SK-N-SH (cell line): ENCODE measurements around the gene CAMK2D. TPM values are rescaled to one million over a fixed set of nuclear protein-coding genes. Genes with fewer than 3 reads are reported as not detected.

Source experiments
- CTCF ChIA-PET: fragments of 300-600, 350-600 bp; formaldehyde crosslinking; extraction: SDS; loops from one replicate; lab custom pipeline; 2021; lab: Yijun Ruan, JAX
- POLR2A ChIA-PET: fragments of 350-600 bp; sonication (Branson Sonifier 250); formaldehyde crosslinking; extraction: SDS; loops from one replicate; lab custom pipeline; 2020; ENCODE audit warnings: antibody characterized with exemption, inconsistent platforms; lab: Yijun Ruan, JAX
- DNase-seq: peaks from one replicate; pipeline ENCODE4 v3.0.0; 2012
- H2AFZ ChIP-seq: fragments of 200-600 bp; sonication (generic); 2 replicates; pipeline ENCODE4 v1.8.1; 2016; ENCODE audit warnings: antibody characterized with exemption, mild to moderate bottlenecking, low read depth
- H3F3A ChIP-seq: fragments of 200-600 bp; sonication (generic); replicated peaks from 2 replicates; pipeline ENCODE3; 2016; ENCODE audit warnings: antibody characterized with exemption, mild to moderate bottlenecking; ENCODE audit not compliant: insufficient read depth
- H3K27ac ChIP-seq, 2 experiments: fragments of 200-500 bp in 1 of 2; fragments of 200-600 bp in 1 of 2; sonication (Bioruptor generic) in 1 of 2; sonication (generic), shearing (Covaris generic) in 1 of 2; 2 replicates each; pipeline versions ENCODE4 v1.5.1 to v1.6.1; 2014 to 2016; ENCODE audit warnings: low read depth in 2 of 2, inconsistent platforms in 1 of 2, low read length in 1 of 2, mild to moderate bottlenecking in 1 of 2, mixed read lengths in 1 of 2
- H3K27me3 ChIP-seq: fragments of 200-600 bp; sonication (generic), shearing (Covaris generic); 2 replicates; pipeline ENCODE4 v1.6.1; 2016; ENCODE audit warnings: mixed run types; ENCODE audit not compliant: insufficient read depth
- H3K36me3 ChIP-seq, 2 experiments: fragments of 200-500 bp in 1 of 2; fragments of 200-600 bp in 1 of 2; sonication (Bioruptor generic) in 1 of 2; sonication (generic) in 1 of 2; replicated peaks in 1 of 2; 2 replicates each; pipeline versions ENCODE3 to v1.5.1; 2014 to 2016; ENCODE audit warnings: low read length in 1 of 2, mild to moderate bottlenecking in 1 of 2; ENCODE audit not compliant: insufficient read depth in 2 of 2, control insufficient read depth in 1 of 2
- H3K4me1 ChIP-seq, 2 experiments: fragments of 200-500 bp in 1 of 2; fragments of 200-600 bp in 1 of 2; sonication (Bioruptor generic) in 1 of 2; sonication (generic), shearing (Covaris generic) in 1 of 2; 2 replicates each; pipeline versions ENCODE4 v1.5.1 to v1.6.1; 2014 to 2016; ENCODE audit warnings: low read depth in 1 of 2, low read length in 1 of 2, mixed run types in 1 of 2; ENCODE audit not compliant: insufficient read depth in 2 of 2, control insufficient read depth in 1 of 2
- H3K4me2 ChIP-seq: fragments of 200-600 bp; sonication (generic), shearing (Covaris generic); 2 replicates; pipeline ENCODE4 v1.6.1; 2017; ENCODE audit warnings: mixed run types
- H3K4me3 ChIP-seq, 2 experiments: fragments of 200-500 bp in 1 of 2; fragments of 200-600 bp in 1 of 2; sonication (Bioruptor generic) in 1 of 2; sonication (generic), shearing (Covaris generic) in 1 of 2; 2 replicates each; pipeline versions ENCODE4 v1.5.1 to v1.8.1; 2014 to 2016; ENCODE audit warnings: low read depth in 2 of 2, inconsistent platforms in 1 of 2, low read length in 1 of 2, mild to moderate bottlenecking in 1 of 2, mixed read lengths in 1 of 2, moderate library complexity in 1 of 2
- H3K79me2 ChIP-seq: fragments of 200-600 bp; sonication (generic); 2 replicates; pipeline ENCODE4 v1.8.1; 2017; ENCODE audit warnings: mild to moderate bottlenecking; ENCODE audit not compliant: insufficient read depth
- H3K9ac ChIP-seq: fragments of 200-600 bp; sonication (generic); 2 replicates; pipeline ENCODE4 v1.6.1; 2017; ENCODE audit warnings: mixed run types
- H3K9me2 ChIP-seq: fragments of 200-600 bp; sonication (generic); 2 replicates; pipeline ENCODE4 v1.6.1; 2017; ENCODE audit warnings: mixed run types
- H3K9me3 ChIP-seq: fragments of 200-600 bp; sonication (generic); 2 replicates; pipeline ENCODE4 v1.6.1; 2017; ENCODE audit warnings: mixed run types, mild to moderate bottlenecking, moderate library complexity
- H4K20me1 ChIP-seq: fragments of 200-600 bp; sonication (generic); 2 replicates; pipeline ENCODE4 v1.6.1; 2017; ENCODE audit warnings: mild to moderate bottlenecking, mixed run types; ENCODE audit not compliant: insufficient read depth
- EZH2phosphoT487 ChIP-seq: fragments of 200-600 bp; sonication (generic); IDR thresholded peaks from 2 replicates; pipeline ENCODE4 v1.6.1; 2017; ENCODE audit warnings: low read depth, mixed run types, mild to moderate bottlenecking, antibody characterized with exemption, moderate library complexity, borderline replicate concordance
- FOXM1 ChIP-seq: IDR thresholded peaks from 2 replicates; pipeline ENCODE4 v1.4.0; 2012; ENCODE audit warnings: low read depth, mild to moderate bottlenecking
- MEF2A ChIP-seq: IDR thresholded peaks from 2 replicates; pipeline ENCODE4 v1.4.0; 2012; ENCODE audit warnings: low read depth, borderline replicate concordance
- MXI1 ChIP-seq: IDR thresholded peaks from 2 replicates; pipeline ENCODE4 v1.6.1; 2012; ENCODE audit warnings: mild to moderate bottlenecking, low read depth, low read length, improper control_type of control experiment
- NRF1 ChIP-seq: IDR thresholded peaks from 2 replicates; pipeline ENCODE4 v1.6.1; 2012; ENCODE audit warnings: low read depth, mild to moderate bottlenecking, low read length
- RCOR1 ChIP-seq: fragments of 150-350 bp; IDR thresholded peaks from 2 replicates; pipeline ENCODE4 v1.6.1; 2017; ENCODE audit warnings: antibody characterized with exemption, low read length
- RXRA ChIP-seq: IDR thresholded peaks from 2 replicates; pipeline ENCODE4 v1.4.0; 2012; ENCODE audit warnings: low read depth, mild to moderate bottlenecking, borderline replicate concordance
- SMC3 ChIP-seq: IDR thresholded peaks from 2 replicates; pipeline ENCODE4 v1.6.1; 2012; ENCODE audit warnings: low read depth, low read length, improper control_type of control experiment
- YY1 ChIP-seq: IDR thresholded peaks from 2 replicates; pipeline ENCODE4 v1.4.0; 2012; ENCODE audit warnings: low read depth, mild to moderate bottlenecking
- WGBS: methylation state at CpG from one replicate; pipeline ENCODE4 v1.1.6; 2017; ENCODE audit warnings: low lambda C conversion rate; 5-methylcytosine and 5-hydroxymethylcytosine counted together
- polyA plus RNA-seq, 3 experiments: library from polyadenylated mRNA; depleted of rRNA; stranded (reverse); fragments of >200 nt; gene quantifications; 2 replicates each; pipeline ENCODE4 v1.2.3, GENCODE V29; 2012
- TF ChIP-seq, protein P1 (sequence below): IDR thresholded peaks from 2 replicates; pipeline ENCODE4 v1.4.0; 2012; ENCODE audit warnings: low read depth, borderline replicate concordance
- TF ChIP-seq, protein P2 (sequence below): fragments of 200-600 bp; sonication (generic); IDR thresholded peaks from 2 replicates; pipeline ENCODE4 v1.6.1; 2017; ENCODE audit warnings: antibody characterized with exemption, mild to moderate bottlenecking, moderate library complexity
- TF ChIP-seq, protein P3 (sequence below): fragments of 150-350 bp; IDR thresholded peaks from 2 replicates; pipeline ENCODE4 v1.6.1; 2017; ENCODE audit warnings: antibody characterized with exemption, low read length, low read depth, borderline replicate concordance

The CAMK2D gene
- polyA plus RNA-seq, 1 of the 3 experiments (the other 2 are of a cell fraction): 17.0 TPM

DNA sequence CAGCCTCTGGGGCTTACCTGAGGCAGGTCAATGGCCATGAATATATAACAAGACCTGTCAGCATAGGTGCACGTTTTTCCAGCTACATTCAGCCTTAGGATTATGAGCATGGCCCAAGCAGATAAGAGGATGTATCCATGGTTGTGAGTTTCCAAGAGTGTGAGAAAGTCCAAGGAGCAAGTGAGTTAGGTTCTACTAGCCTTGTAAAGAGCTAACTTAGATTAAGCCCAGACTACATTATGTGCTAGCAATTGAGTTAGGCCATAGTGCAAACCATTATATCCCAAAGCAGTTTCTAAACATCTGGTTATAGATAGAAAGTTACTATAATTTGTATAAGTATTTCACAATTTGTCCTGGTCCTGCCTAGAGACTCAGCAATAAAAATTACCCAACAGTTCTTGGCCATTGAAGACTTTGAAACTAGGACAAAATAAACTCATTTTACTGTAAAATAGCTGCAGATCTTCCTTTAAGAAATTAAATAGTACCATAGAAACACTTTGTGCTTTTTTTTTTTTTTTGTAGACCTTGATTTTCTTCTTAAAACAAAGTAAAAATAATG is 312.0 kb downstream of the CAMK2D start:
- no peak overlapping the region for H3K27ac ChIP-seq
- no peaks in the 10 kb centered on the region for H3K9me2 ChIP-seq
- H3K79me2 ChIP-seq: no peaks in the 10 kb centered on the region
- peaks cover 28% of the 10 kb centered on the region for H3F3A ChIP-seq
- POLR2A ChIA-PET: no interaction called here
- no peak overlapping the region for H2AFZ ChIP-seq
- no peaks in the 10 kb centered on the region for H3K27me3 ChIP-seq
- TF ChIP-seq EZH2phosphoT487 (no peak), FOXM1 (no peak), RCOR1 (no peak), MEF2A (no peak), MXI1 (no peak)
- TF ChIP-seq, protein P1, sequence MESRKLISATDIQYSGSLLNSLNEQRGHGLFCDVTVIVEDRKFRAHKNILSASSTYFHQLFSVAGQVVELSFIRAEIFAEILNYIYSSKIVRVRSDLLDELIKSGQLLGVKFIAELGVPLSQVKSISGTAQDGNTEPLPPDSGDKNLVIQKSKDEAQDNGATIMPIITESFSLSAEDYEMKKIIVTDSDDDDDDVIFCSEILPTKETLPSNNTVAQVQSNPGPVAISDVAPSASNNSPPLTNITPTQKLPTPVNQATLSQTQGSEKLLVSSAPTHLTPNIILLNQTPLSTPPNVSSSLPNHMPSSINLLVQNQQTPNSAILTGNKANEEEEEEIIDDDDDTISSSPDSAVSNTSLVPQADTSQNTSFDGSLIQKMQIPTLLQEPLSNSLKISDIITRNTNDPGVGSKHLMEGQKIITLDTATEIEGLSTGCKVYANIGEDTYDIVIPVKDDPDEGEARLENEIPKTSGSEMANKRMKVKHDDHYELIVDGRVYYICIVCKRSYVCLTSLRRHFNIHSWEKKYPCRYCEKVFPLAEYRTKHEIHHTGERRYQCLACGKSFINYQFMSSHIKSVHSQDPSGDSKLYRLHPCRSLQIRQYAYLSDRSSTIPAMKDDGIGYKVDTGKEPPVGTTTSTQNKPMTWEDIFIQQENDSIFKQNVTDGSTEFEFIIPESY: no peak
- TF ChIP-seq, protein P2, sequence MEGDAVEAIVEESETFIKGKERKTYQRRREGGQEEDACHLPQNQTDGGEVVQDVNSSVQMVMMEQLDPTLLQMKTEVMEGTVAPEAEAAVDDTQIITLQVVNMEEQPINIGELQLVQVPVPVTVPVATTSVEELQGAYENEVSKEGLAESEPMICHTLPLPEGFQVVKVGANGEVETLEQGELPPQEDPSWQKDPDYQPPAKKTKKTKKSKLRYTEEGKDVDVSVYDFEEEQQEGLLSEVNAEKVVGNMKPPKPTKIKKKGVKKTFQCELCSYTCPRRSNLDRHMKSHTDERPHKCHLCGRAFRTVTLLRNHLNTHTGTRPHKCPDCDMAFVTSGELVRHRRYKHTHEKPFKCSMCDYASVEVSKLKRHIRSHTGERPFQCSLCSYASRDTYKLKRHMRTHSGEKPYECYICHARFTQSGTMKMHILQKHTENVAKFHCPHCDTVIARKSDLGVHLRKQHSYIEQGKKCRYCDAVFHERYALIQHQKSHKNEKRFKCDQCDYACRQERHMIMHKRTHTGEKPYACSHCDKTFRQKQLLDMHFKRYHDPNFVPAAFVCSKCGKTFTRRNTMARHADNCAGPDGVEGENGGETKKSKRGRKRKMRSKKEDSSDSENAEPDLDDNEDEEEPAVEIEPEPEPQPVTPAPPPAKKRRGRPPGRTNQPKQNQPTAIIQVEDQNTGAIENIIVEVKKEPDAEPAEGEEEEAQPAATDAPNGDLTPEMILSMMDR: no peak
- TF ChIP-seq, all 33 proteins: peak for 0
- Histone ChIP-seq H4K20me1 (no peaks in the 10 kb centered on the region), H3K4me3 (no peak overlapping the region), H3K4me1 (peaks cover 0 to 36% of the 10 kb centered on the region in 2 experiments; a peak in 2 of 4 replicates), H3K36me3 (peaks cover 6 to 28% of the 10 kb centered on the region in 2 experiments), H3K4me2 (no peak overlapping the region), H3K9me3 (no peaks in the 10 kb centered on the region), H3K9ac (no peak overlapping the region)
- no peak for DNase-seq
- CTCF ChIA-PET: interaction anchor here (1.2 kb wide), 1 partner anchor 61 kb away, joined by 3 read pairs; no protein-coding TSS in a partner anchor
- 86% methylated on average over 1 of the region's 1 CpG for WGBS

DNA sequence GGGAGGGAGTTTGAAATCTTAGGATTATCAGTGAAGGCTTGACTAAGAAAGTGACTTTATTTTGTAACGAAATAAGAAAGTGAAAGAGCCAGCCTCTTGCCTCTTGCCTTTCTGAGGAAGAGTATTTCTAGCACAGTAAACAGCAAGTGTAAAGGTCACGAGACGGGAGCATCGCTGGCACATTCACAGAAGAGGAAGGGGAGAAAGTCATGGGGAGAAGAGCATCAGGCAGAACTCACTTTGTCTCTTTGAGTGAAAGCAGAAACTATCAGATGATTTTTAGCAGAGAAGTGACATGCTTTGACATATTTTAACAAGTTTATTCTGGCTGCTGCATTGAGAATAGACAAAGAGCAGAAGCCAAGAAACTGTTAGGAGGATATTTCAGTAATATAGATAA is 313.8 kb downstream of the CAMK2D start:
- TF ChIP-seq RXRA (no peak), SMC3 (no peak), YY1 (no peak), NRF1 (no peak)
- TF ChIP-seq, protein P3, sequence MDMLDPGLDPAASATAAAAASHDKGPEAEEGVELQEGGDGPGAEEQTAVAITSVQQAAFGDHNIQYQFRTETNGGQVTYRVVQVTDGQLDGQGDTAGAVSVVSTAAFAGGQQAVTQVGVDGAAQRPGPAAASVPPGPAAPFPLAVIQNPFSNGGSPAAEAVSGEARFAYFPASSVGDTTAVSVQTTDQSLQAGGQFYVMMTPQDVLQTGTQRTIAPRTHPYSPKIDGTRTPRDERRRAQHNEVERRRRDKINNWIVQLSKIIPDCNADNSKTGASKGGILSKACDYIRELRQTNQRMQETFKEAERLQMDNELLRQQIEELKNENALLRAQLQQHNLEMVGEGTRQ: no peak
- TF ChIP-seq, protein P1: no peak
- H3K79me2 ChIP-seq: no peaks in the 10 kb centered on the region
- peaks cover 36% of the 10 kb centered on the region for H3F3A ChIP-seq
- H3K9me2 ChIP-seq: no peaks in the 10 kb centered on the region
- WGBS: 100% methylated on average over 4 of the region's 4 CpGs
- H3K9ac ChIP-seq: no peak overlapping the region
- ChIA-PET CTCF (no interaction called here), POLR2A (no interaction called here)
- no peaks in the 10 kb centered on the region for H3K9me3 ChIP-seq
- DNase-seq: no peak
- no peak overlapping the region for H3K4me3 ChIP-seq
- peak overlapping the region in 1 of 2 experiments; percentile 34; a peak in 1 of 4 replicates for H3K27ac ChIP-seq
- H3K4me1 ChIP-seq: peaks cover 0 to 29% of the 10 kb centered on the region in 2 experiments; a peak in 3 of 4 replicates
- no peaks in the 10 kb centered on the region for H4K20me1 ChIP-seq
- peaks cover 2 to 17% of the 10 kb centered on the region in 2 experiments for H3K36me3 ChIP-seq
- no peaks in the 10 kb centered on the region for H3K27me3 ChIP-seq
- no peak overlapping the region for H2AFZ ChIP-seq
- H3K4me2 ChIP-seq: no peak overlapping the region
